Liver (tissue), 9 donors: ENCODE data around the gene ANTXR1. TPM values are rescaled to one million over a fixed set of nuclear protein-coding genes. Genes with fewer than 3 reads are reported as not detected.

Source experiments
- DNase-seq: peaks from one replicate; pipeline ENCODE4 v3.0.0-alpha.2; 2017; ENCODE audit warnings: low spot score
- H3K27ac ChIP-seq, 2 donors: one replicate each; pipeline ENCODE4 v1.7.0; 2013; ENCODE audit warnings: inconsistent platforms in 2 of 2, low read length in 2 of 2, control low read depth in 1 of 2, low read depth in 1 of 2, mild to moderate bottlenecking in 1 of 2
- H3K27me3 ChIP-seq, 4 donors: one replicate each; pipeline versions ENCODE4 v1.6.1 to v1.7.0; 2013; ENCODE audit warnings: low read length in 3 of 4, inconsistent platforms in 1 of 4, mild to moderate bottlenecking in 1 of 4, moderate library complexity in 1 of 4; ENCODE audit not compliant: control insufficient read depth in 4 of 4, insufficient read depth in 4 of 4
- H3K36me3 ChIP-seq, 4 donors: one replicate each; pipeline versions ENCODE4 v1.6.1 to v1.7.0; 2013; ENCODE audit warnings: low read length in 3 of 4, mild to moderate bottlenecking in 3 of 4, low read depth in 1 of 4, moderate library complexity in 1 of 4; ENCODE audit not compliant: control insufficient read depth in 4 of 4, insufficient read depth in 3 of 4
- H3K4me1 ChIP-seq, 4 donors: one replicate each; pipeline versions ENCODE4 v1.6.1 to v1.7.0; 2013; ENCODE audit warnings: low read length in 3 of 4, mild to moderate bottlenecking in 3 of 4, moderate library complexity in 1 of 4; ENCODE audit not compliant: control insufficient read depth in 4 of 4, insufficient read depth in 4 of 4
- H3K4me3 ChIP-seq, 3 donors: one replicate each; pipeline versions ENCODE4 v1.6.1 to v1.7.0; 2013; ENCODE audit warnings: low read length in 3 of 3, control low read depth in 1 of 3, low read depth in 1 of 3, mild to moderate bottlenecking in 1 of 3
- H3K9ac ChIP-seq, 2 donors: one replicate each; pipeline ENCODE4 v1.7.0; 2013; ENCODE audit warnings: low read length in 2 of 2, mild to moderate bottlenecking in 2 of 2, moderate library complexity in 2 of 2, control low read depth in 1 of 2, low read depth in 1 of 2
- H3K9me3 ChIP-seq, 4 donors: one replicate each; pipeline versions ENCODE4 v1.6.1 to v1.7.0; 2013; ENCODE audit warnings: low read length in 3 of 4; ENCODE audit not compliant: control insufficient read depth in 4 of 4
- ATF3 ChIP-seq: IDR thresholded peaks from 2 replicates; pipeline ENCODE4 v1.6.1; 2016; ENCODE audit warnings: antibody characterized with exemption
- CTCF ChIP-seq: fragments of 150-350 bp; IDR thresholded peaks from 2 replicates; pipeline ENCODE4 v1.5.1; 2017; ENCODE audit warnings: improper control_type of control experiment, low read depth, low read length; ENCODE audit not compliant: missing input control
- EGR1 ChIP-seq, 2 donors: IDR thresholded peaks; 2 replicates each; pipeline ENCODE4 v1.6.1; 2016 to 2018; ENCODE audit warnings: antibody characterized with exemption in 2 of 2, low read depth in 2 of 2
- FOXA1 ChIP-seq: IDR thresholded peaks from 2 replicates; pipeline ENCODE4 v1.6.1; 2016; ENCODE audit warnings: antibody characterized with exemption
- FOXA2 ChIP-seq: IDR thresholded peaks from 2 replicates; pipeline ENCODE4 v1.6.1; 2016; ENCODE audit warnings: antibody characterized with exemption
- GABPA ChIP-seq, 2 donors: IDR thresholded peaks in 1 of 2; conservative IDR thresholded peaks in 1 of 2; 2 replicates each; pipeline ENCODE4 v1.6.1; 2016; ENCODE audit warnings: antibody characterized with exemption in 2 of 2, mild to moderate bottlenecking in 1 of 2, moderate library complexity in 1 of 2
- HNF4A ChIP-seq, 2 donors: conservative IDR thresholded peaks; 2 replicates each; pipeline ENCODE4 v1.6.1; 2016; ENCODE audit warnings: antibody characterized with exemption in 2 of 2, mild to moderate bottlenecking in 2 of 2
- HNF4G ChIP-seq: IDR thresholded peaks from 2 replicates; pipeline ENCODE4 v1.6.1; 2016; ENCODE audit warnings: antibody characterized with exemption
- JUND ChIP-seq, 2 donors: IDR thresholded peaks; 2 replicates each; pipeline ENCODE4 v1.6.1; 2016; ENCODE audit warnings: antibody characterized with exemption in 2 of 2
- NR2F2 ChIP-seq: IDR thresholded peaks from 2 replicates; pipeline ENCODE4 v1.6.1; 2016; ENCODE audit warnings: antibody characterized with exemption
- RAD21 ChIP-seq, 2 donors: IDR thresholded peaks; 2 replicates each; pipeline ENCODE4 v1.6.1; 2016; ENCODE audit warnings: antibody characterized with exemption in 2 of 2, mild to moderate bottlenecking in 2 of 2
- REST ChIP-seq: IDR thresholded peaks from 2 replicates; pipeline ENCODE4 v1.6.1; 2016; ENCODE audit warnings: antibody characterized with exemption, mild to moderate bottlenecking
- RXRA ChIP-seq, 2 donors: IDR thresholded peaks; 2 replicates each; pipeline ENCODE4 v1.6.1; 2017 to 2018; ENCODE audit warnings: antibody characterized with exemption in 2 of 2, mild to moderate bottlenecking in 1 of 2
- TAF1 ChIP-seq: conservative IDR thresholded peaks from 2 replicates; pipeline ENCODE4 v1.6.1; 2016; ENCODE audit warnings: antibody characterized with exemption, mild to moderate bottlenecking
- YY1 ChIP-seq: IDR thresholded peaks from 2 replicates; pipeline ENCODE4 v1.6.1; 2016; ENCODE audit warnings: antibody characterized with exemption, mild to moderate bottlenecking
- ZBTB33 ChIP-seq: IDR thresholded peaks from 2 replicates; pipeline ENCODE4 v1.6.1; 2016; ENCODE audit warnings: antibody characterized with exemption
- WGBS: extraction: QIAGEN DNeasy Blood & Tissue Kit; methylation state at CpG from one replicate; pipeline ENCODE4 v1.1.7; 2013; 5-methylcytosine and 5-hydroxymethylcytosine counted together
- polyA plus RNA-seq, 2 donors: library from polyadenylated mRNA; stranded (reverse) in 1 of 2; unstranded in 1 of 2; fragments of 200-250 nt in 1 of 2; fragments of >200 nt in 1 of 2; fragmentation: Nextera tagmentation in 1 of 2; extraction: Ambion mirVana in 1 of 2; gene quantifications; one replicate each; pipeline versions ENCODE4 v1.2.1 to v1.2.3, GENCODE V29; 2013 to 2015
- total RNA-seq, 2 donors: library from RNA; depleted of rRNA; stranded (reverse); fragments of >200 nt; gene quantifications; one replicate each; pipeline ENCODE4 v1.2.3, GENCODE V29; 2014
- donor health status: healthy.
- donor health status: healthy.
- donor health status: healthy.
- donor health status: healthy.
- donor health status: healthy.

Gene ANTXR1
- total and polyA plus RNA-seq, 4 donors = 0.60 to 3.6 (median 1.8) TPM

DNA sequence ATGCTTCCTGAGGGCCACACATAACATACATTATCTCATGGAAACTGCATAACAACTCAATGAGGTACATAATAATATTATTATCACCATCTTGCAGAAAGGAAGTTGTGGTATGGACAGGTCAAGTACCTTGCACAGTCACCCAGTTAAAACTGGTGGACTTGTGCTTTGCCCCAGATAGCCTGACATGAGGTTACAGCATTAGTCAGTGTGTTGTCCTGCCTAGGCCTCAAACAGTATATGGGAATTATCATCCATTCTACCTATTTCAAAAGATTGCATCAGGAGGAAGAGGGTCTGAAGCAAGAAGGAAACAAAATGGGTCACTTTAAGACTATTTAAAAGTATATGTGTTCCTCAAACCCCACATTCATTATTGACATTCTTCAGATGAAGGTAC is 5.4 kb upstream of the ANTXR1 start:
- TF ChIP-seq TAF1 (no peak), JUND (IDR thresholded peaks at IDR 0.05) (no peak), HNF4A (conservative IDR thresholded peaks at IDR 0.05) (no peak), RAD21 (IDR thresholded peaks at IDR 0.05) (no peak), YY1 (no peak), CTCF (no peak), RXRA (IDR thresholded peaks at IDR 0.05) (no peak), EGR1 (IDR thresholded peaks at IDR 0.05; ENCODE audit: low read depth in 2 of 2) (no peak), FOXA1 (no peak), REST (no peak), ATF3 (no peak), ZBTB33 (no peak), HNF4G (no peak), NR2F2 (no peak)
- peaks cover 0 to under 1% (median 0%) of the 10 kb centered on the region in 4 donors for H3K27me3 ChIP-seq
- no peaks in the 10 kb centered on the region for H3K36me3 ChIP-seq
- DNase-seq = no peak
- H3K9ac ChIP-seq = no peak overlapping the region
- H3K9me3 ChIP-seq = no peaks in the 10 kb centered on the region
- no peak overlapping the region for H3K4me3 ChIP-seq
- H3K27ac ChIP-seq = no peak overlapping the region
- H3K4me1 ChIP-seq = peaks cover 0 to 1% (median under 1%) of the 10 kb centered on the region in 4 donors

DNA sequence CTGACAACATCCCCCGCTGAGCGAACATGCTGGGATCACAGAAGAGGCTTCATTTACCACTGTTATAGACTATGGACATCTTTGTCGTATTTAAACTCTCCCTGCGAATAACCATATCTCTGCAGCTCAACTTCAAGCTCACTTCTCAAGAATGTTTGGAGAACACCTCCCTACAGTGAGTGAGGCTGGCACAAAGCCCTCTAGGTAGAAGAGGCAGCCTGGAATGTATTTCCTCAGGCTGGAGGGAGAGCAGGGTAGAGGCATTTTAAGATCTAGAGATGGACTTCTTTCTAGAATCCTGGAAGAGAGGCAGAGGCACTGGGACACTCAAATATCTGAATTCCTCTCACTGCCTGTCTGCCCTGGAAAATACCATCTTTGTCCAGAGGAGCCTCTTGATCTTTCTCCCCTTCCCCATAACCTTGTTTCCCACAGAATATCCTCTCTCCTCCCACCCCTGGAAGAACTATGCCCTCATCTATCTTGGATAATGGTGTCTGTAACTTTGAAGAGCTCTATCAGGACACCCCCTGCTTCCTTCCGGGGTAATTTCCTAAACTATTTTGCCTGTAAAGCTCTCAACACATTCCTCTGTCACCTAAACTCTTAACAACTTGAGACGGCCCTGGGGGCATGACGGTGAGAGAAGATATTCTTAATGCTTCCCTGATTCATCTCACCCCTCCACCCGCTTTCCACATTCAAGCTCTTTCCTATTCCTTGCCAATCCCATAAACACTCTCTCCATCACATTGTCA is 2.4 kb upstream of the ANTXR1 start:
- 81% methylated on average over 8 of the region's 8 CpGs for WGBS
- no peak overlapping the region for H3K27ac ChIP-seq
- H3K4me3 ChIP-seq = no peak overlapping the region
- H3K9me3 ChIP-seq = no peaks in the 10 kb centered on the region
- H3K4me1 ChIP-seq = peaks cover 2 to 15% (median 10%) of the 10 kb centered on the region in 4 donors
- H3K36me3 ChIP-seq = no peaks in the 10 kb centered on the region
- DNase-seq = no peak
- H3K9ac ChIP-seq = no peak overlapping the region
- H3K27me3 ChIP-seq = peaks cover 0 to 9% (median 1%) of the 10 kb centered on the region in 4 donors
- no peak for TF ChIP-seq GABPA (IDR thresholded peaks at IDR 0.05 in 1 of 2, conservative IDR thresholded peaks at IDR 0.05 in 1 of 2)
- TF ChIP-seq EGR1 (IDR thresholded peaks at IDR 0.05; ENCODE audit: low read depth in 2 of 2) = no peak
- TF ChIP-seq REST = no peak
- no peak for TF ChIP-seq JUND (IDR thresholded peaks at IDR 0.05)
- TF ChIP-seq YY1 = no peak
- no peak for TF ChIP-seq FOXA2
- no peak for TF ChIP-seq NR2F2
- no peak for TF ChIP-seq ZBTB33
- TF ChIP-seq ATF3 = no peak
